ENCODE results near the gene DNM3. TPM values are rescaled to one million over a fixed set of nuclear protein-coding genes. Genes with fewer than 3 reads are reported as not detected.

Gene DNM3
- total and polyA plus RNA-seq, 10 of the 15 experiments (the other 5 are each of a cell fraction or from before 2014, with no cell fraction given), result 0.03 to 1.5 (median 0.08) TPM; not detected in 3

- TF ChIP-seq BCL3 (IDR thresholded peaks at IDR 0.05; ENCODE audit: borderline replicate concordance, insufficient read depth, low read depth, low read length, poor library complexity, severe bottlenecking), result no peak
- no peak for TF ChIP-seq ASH2L (IDR thresholded peaks at IDR 0.05; ENCODE audit: borderline replicate concordance, low read depth)
- TF ChIP-seq RELB (IDR thresholded peaks at IDR 0.05; ENCODE audit: low read depth), result peak; percentile 78
- TF ChIP-seq BRCA1 (IDR thresholded peaks at IDR 0.05; ENCODE audit: low read depth, low read length), result no peak
- TF ChIP-seq TCF12 (IDR thresholded peaks at IDR 0.05; ENCODE audit: low read depth, low read length), result no peak
- no peak for TF ChIP-seq ZZZ3 (IDR thresholded peaks at IDR 0.05; ENCODE audit: control insufficient read depth, insufficient read length, low read depth)
- no peak for TF ChIP-seq CHD2 (IDR thresholded peaks at IDR 0.05; ENCODE audit: borderline replicate concordance, low read depth, low read length)
- TF ChIP-seq USF2 (IDR thresholded peaks at IDR 0.05; ENCODE audit: borderline replicate concordance, low read depth, low read length), result no peak
- no peak for TF ChIP-seq ATF3 (IDR thresholded peaks at IDR 0.05; ENCODE audit: borderline replicate concordance, extremely low read depth, low read depth, low read length)
- no peak for TF ChIP-seq ZSCAN29 (IDR thresholded peaks at IDR 0.05)
- TF ChIP-seq SMC3 (IDR thresholded peaks at IDR 0.05; ENCODE audit: borderline replicate concordance, low read length), result no peak
- peak in 1 of 2 experiments; percentile 73; a peak in 2 of 4 replicates for TF ChIP-seq EP300 (IDR thresholded peaks at IDR 0.05; ENCODE audit: borderline replicate concordance in 1 of 2, control insufficient read depth in 1 of 2, low read depth in 2 of 2, low read length in 2 of 2)
- TF ChIP-seq RELA (IDR thresholded peaks at IDR 0.05; ENCODE audit: borderline replicate concordance, partially characterized antibody), result peak; percentile 73
- TF ChIP-seq CEBPB (IDR thresholded peaks at IDR 0.05; ENCODE audit: borderline replicate concordance in 1 of 2, low read depth in 2 of 2, low read length in 2 of 2), result 0 out of 4 replicates have a peak, but pooled peaks of 1 of the 2 experiments have one; percentile 34
- TF ChIP-seq MLLT1 (IDR thresholded peaks at IDR 0.05), result no peak
- no peak for TF ChIP-seq NBN (IDR thresholded peaks at IDR 0.05)
- no peak for TF ChIP-seq E2F4 (IDR thresholded peaks at IDR 0.05; ENCODE audit: low read depth, low read length)
- TF ChIP-seq BCLAF1 (IDR thresholded peaks at IDR 0.05), result no peak
- TF ChIP-seq WRNIP1 (IDR thresholded peaks at IDR 0.05; ENCODE audit: borderline replicate concordance, low read depth, low read length), result no peak
Measured at GRCh38 chr1:172397221-172397620, 555.9 kb downstream of the DNM3 start (continued).

Measured in GM12878 (cell line).